GM19395 (cell line): ENCODE measurements around the gene MACO1.

Experiments
- ATAC-seq: cut with Tn5 transposase; IDR thresholded peaks from one replicate; pipeline ENCODE4 v1.9.1; 2021; ENCODE audit warnings: mild to moderate bottlenecking, moderate library complexity; ENCODE audit not compliant: unreplicated experiment

Gene MACO1

DNA sequence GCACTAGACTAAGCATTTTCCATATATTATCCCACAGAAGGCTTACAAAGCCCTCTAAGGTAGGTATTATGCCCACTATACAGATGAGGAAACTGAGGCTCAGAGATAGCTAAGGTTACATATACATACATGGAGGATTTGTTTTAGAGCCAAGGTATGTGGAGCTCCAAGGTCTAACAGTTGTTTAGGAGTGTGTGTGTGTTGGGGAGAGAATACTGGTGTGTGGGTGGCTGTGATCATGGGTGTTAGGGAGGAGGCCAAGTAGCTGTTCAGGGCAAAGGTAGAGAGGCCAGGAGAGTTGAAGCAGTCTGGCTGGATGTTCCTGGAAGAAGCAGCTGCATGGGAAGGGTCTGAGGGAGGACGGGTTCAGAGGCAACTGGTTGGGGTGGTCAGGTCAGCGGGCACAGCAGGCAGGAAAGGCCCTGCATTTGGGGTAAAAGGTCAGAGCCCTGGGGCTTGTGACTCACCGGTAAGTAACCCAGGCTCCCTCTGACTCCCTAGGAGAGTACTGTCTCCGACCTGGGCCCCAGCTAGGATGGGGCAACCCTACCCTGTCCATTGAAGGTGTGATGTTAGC, 107.6 kb downstream of the MACO1 start:
- no peak for ATAC-seq

GRCh38 chr1:25540750-25541342, 110.1 kb downstream of the MACO1 start:
- no peak for ATAC-seq

DNA sequence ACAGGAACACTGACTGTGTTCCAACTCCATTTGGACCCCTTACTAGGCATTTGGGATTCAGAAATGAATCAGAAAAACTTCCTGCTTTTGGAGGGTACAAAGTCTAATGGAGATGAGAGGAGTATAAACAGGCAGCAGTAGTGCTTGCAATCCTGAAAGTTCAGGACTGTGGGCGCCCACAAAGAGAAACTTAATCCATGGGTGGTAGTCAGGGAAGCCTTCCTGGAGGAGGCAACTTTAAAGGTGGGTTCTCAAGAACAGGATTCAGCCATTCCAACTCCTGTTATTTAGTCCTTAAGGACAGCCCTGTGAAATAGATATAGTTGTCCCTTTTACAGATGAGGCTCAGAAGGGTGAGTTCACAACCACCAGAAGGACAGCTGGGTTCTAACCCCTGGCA, 110.7 kb downstream of the MACO1 start:
- ATAC-seq = no peak

DNA sequence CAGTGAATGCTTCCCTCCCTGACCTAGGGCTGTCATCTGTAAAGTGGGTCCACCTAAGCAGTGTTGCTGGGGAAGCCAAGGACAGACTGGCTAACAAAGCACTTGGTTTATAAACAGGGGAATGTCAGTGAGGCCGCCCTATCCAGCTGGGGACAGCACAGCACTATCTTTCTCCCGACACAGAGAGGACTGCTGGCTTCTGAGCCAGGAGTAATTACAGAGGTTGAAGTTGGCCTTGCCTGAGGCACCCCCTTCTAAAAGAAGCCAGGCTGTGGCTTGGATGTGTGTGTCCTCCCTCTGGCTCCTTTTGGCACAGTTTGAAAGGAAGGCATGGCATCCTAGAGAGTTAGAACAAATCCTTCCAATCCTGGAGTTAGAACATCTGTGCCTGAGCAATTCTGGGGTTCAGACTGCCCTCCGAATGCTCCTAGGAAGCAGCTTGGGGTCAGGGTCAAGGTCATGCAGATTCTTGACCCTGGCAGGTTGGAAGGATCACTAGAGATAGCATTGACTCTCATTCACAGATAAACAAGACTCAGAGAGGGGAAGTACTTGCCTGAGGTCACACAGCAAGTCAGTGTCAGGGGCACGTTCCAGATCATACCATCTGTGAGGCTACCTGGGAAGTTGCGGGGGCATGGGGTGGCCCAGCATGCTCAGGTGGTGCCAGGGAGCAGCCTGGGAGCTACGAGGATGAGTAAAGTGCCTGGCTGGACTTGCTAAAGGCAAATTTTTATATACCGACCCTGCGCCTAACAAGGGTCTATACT, 111.4 kb downstream of the MACO1 start:
- ATAC-seq = no peak

DNA sequence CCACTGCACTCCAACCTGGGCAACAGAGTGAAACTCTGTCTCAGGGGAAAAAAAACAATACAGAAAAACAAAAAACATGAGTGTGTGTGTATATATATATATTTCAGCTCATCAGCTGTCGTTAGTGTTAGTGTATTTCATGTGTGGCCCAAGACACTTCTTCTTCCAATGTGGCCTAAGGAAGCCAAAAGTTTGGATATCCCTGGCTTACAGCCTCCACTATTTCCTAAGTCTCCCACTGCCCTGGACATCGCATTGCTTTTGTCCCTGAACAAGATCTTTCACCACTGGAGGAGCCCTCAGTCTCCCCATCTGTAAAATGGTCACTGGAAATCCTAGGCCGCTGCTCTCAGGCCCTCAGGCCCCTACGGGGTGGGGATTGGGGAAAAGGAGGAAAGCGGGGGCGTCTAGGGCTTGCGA, 112.3 kb downstream of the MACO1 start:
- no peak for ATAC-seq

DNA sequence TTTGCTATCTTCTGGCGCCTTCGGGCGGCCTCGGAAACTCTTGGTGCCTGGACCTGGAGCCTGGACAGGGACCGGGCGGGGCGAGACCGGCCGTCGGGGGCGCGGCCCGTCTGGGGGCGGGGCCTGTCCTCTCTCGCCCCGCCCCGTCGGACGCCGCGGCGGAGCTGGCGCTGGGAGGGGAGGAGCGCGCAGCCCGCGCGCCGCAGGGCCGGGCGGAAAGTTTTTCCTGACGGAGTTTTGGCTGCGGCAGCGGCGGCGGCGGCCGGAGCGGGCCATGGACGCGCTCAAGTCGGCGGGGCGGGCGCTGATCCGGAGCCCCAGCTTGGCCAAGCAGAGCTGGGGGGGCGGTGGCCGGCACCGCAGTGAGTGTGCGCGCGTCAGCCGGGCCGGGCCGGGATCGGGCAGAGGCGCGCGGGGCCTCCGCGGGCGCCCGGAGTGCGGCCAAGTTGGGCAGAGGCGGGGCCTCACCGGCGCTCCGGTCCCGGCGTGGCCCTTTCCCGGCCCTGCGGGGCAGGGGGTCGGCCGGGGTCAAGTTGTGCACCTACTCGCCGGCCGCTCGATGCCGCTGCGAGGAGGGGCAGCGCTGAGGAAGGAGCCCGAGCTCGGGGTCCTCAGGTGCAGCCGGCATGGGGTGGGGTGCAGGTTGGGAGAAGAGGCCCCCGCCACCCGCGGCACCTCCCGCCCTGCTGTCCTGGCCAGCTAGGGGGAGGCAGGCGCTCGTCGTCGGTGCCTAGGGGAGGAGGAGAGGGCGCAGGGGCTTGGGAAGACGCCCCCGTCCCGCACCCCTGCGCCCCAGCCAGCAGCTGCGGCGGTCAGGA, 112.9 kb downstream of the MACO1 start, which contains the start of gene LDLRAP1:
Gene LDLRAP1 (plus strand): TSS at position 182 of the 818 bp plus-strand sequence. CDS start 93 bp downstream, at position 275.
- ATAC-seq = peak; percentile 78

DNA sequence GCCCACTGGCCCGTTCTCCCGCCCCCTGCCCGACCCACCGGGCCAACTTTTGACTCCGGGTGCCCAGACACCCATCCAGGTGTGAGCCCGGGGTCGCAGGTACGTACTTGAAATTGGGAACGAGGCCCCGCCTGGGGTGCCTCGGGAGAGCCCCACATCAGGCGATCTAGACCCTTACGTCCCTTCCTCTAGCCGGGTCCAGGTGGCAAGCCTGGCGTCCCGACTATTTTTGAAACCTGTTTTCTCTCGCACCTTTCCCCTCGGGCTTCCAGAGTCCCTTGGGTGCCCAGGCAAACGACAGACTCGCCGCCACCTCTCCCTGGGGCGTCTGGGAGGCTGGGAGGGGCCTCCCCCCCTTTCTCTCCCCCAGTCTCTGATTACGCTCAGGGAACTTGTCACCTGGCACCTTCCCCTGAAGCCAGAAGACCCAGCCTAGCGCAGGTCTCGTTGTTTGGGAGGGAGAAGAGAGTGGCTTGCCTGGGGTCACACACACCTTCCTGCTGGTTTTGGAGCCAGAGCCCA, 113.6 kb downstream of the MACO1 start:
- ATAC-seq = no peak

DNA sequence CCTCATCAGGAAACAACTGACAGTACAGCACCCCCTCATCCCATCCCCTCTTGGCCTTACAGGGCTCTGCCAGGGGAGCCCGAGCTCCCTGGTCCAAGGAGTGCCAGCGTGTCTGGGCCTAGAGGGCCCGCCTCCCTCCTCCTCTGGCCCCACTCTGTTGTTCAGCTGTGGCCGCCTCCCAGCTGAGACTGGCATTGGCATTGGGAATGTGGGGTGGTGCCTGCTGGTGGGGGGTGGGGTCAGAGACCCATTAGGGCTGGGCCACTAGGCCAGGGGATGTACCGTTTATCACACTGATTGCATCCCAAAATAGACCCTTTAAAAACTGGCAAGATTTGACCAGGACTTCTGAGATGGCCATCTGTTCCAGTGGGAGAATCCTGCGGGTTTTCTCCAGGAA, 114.1 kb downstream of the MACO1 start:
- ATAC-seq = no peak

DNA sequence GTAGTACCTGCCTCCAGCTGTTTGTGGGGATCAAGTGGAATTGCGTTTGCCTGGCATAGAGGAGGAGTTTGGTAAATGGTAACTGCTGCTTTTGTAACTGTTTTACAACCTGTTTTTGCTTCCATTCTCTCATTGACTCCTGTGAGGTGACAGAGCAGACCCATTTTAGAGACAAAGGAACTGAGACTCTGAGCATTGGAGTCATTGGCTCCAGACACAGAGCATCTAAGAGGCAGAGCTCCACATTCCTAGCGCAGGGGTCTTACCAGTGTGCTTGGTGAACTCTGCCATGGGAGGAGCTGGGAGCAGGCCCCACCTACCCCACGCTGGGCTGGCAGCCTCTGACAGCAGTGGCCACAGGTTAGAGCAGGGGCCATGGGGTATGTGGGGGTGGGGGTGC, 115.1 kb downstream of the MACO1 start:
- no peak for ATAC-seq

DNA sequence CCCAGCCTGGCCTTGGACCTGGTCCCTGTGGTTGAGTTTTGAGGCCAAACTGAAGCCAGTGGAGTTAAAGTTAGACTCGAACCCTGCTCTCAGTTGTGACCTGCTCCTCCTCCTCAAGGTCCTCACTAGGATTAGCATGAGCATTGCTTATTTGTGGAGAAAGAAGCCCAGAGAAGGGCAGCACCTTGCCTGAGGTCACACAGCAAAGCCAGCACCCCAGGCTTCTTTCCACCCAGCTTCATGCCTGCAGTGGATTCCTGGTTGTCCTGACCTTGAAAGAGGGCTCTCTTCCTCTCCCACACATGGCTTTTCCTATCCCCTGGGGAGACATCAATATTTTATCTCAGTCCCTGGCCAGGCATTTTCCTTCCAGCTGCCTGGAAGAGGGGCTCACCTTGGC, 115.5 kb downstream of the MACO1 start:
- no peak for ATAC-seq

DNA sequence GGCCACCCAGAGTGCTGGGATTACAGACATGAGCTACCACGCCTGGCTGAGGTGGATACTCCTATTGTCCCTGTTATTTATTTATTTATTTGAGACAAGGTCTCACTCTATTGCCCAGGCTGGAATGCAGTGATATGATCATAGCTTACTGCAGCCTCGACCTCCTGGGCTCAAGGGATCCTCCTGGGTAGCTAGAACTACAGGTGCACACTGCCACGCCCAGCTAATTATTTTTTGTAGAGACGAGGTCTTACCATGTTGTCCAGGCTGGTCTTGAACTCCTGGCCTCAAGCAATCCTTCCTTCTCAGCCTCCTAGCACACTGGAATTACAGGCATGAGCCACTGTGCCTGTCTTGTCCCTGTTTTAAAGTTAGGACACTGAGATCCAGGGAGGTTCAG, 117.9 kb downstream of the MACO1 start:
- no peak for ATAC-seq

DNA sequence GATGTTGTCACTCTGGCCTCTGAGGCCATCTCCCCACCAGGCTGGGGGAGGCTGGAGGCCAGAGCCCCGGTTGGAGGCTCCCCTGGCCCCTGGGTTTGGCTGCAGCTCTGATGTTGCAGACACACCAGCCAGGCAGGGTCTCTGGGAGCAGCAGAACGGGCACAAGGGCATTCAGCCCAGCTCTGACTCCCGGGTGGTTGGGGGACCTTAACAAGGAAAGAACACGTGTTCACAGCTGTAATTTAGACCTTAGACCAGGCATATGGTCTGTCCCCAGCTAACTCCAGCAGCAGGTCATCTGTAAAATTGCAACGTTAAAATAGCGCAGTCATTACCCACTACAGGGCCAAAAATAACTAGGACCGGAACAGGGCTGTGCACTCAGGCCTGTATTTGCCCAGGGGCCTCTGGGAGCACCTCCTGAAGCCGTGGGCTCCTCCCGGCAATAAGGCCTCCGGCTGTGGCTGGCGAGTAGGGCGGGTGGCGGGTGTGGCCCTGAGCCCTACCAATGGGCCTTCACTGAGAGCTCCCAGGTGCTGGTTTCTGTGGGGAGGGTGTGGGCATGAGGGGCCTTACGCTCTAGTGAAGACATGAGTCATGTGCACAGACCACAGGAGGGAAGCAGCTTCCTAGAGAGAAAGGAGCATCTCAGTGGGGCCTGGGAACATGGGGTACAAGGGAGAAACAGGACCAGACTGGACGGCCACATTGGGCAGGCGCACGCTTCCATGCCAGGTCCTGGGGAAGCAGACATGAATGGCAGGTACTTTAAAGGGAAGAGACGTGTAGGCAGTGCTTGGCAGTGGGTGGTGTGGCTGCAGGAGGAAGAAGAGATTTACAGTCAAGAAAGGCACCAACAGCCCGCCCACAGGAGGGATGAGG, 118.8 kb downstream of the MACO1 start:
- ATAC-seq = peak; percentile 94
